Kasumi-1 (cell line): ENCODE results near the gene GRM4.

Experiments
- DNase-seq, 2 experiments: peaks; one replicate each; lab custom pipeline; 2025; lab: John Stamatoyannopoulos, UW

GRM4 gene

GRCh38 chr6:34108176-34108575 is 37.7 kb downstream of the GRM4 start:
- no peak for DNase-seq

- no peak for DNase-seq
Observed at GRCh38 chr6:34106900-34107299, 39.0 kb downstream of the GRM4 start.

- no peak for DNase-seq
Observed at GRCh38 chr6:34106421-34106820, 39.5 kb downstream of the GRM4 start.

- DNase-seq: no peak
Observed at GRCh38 chr6:34104628-34105027, 41.3 kb downstream of the GRM4 start.

GRCh38 chr6:34104186-34104585 is 41.7 kb downstream of the GRM4 start:
- DNase-seq: no peak

GRCh38 chr6:34103321-34103720 is 42.6 kb downstream of the GRM4 start:
- DNase-seq: no peak

- no peak for DNase-seq
Observed at GRCh38 chr6:34102696-34103095, 43.2 kb downstream of the GRM4 start.

- DNase-seq: no peak
Observed at GRCh38 chr6:34102099-34102656, 43.7 kb downstream of the GRM4 start.

GRCh38 chr6:34100788-34101187 is 45.1 kb downstream of the GRM4 start:
- DNase-seq: no peak

- no peak for DNase-seq
Observed at GRCh38 chr6:34099878-34100277, 46.0 kb downstream of the GRM4 start.

GRCh38 chr6:34098045-34098936 is 47.6 kb downstream of the GRM4 start:
- no peak for DNase-seq

- no peak for DNase-seq
Observed at GRCh38 chr6:34096814-34097213, 49.1 kb downstream of the GRM4 start.

GRCh38 chr6:34096193-34096592 is 49.7 kb downstream of the GRM4 start:
- no peak for DNase-seq

- no peak for DNase-seq
Observed at GRCh38 chr6:34095741-34096140, 50.1 kb downstream of the GRM4 start.

- DNase-seq: no peak
Observed at GRCh38 chr6:34095136-34095505, 50.8 kb downstream of the GRM4 start.

GRCh38 chr6:34094474-34095135 is 51.3 kb downstream of the GRM4 start:
- no peak for DNase-seq

GRCh38 chr6:34093854-34094430 is 51.9 kb downstream of the GRM4 start:
- no peak for DNase-seq

GRCh38 chr6:34093206-34093605 is 52.7 kb downstream of the GRM4 start:
- no peak for DNase-seq

GRCh38 chr6:34092631-34093030 is 53.3 kb downstream of the GRM4 start:
- DNase-seq: no peak

- DNase-seq: no peak
Observed at GRCh38 chr6:34090935-34091334, 55.0 kb downstream of the GRM4 start.

GRCh38 chr6:34090529-34090928 is 55.4 kb downstream of the GRM4 start:
- no peak for DNase-seq

- DNase-seq: no peak
Observed at GRCh38 chr6:34086558-34086957, 59.3 kb downstream of the GRM4 start.
